Stomach smooth muscle (tissue), 2 donors: ENCODE data around the gene KCNJ2.
A peak's percentile ranks its signal among the peaks of the same experiment; 100 is the strongest.

Experiments used
- H3K27ac ChIP-seq: one replicate; pipeline ENCODE4 v1.7.0; 2013; ENCODE audit warnings: mild to moderate bottlenecking, low read length, inconsistent platforms
- H3K27me3 ChIP-seq, 2 donors: one replicate each; pipeline ENCODE4 v1.7.0; 2013; ENCODE audit warnings: low read length in 2 of 2; ENCODE audit not compliant: insufficient read depth in 2 of 2, control insufficient read depth in 1 of 2
- H3K36me3 ChIP-seq, 2 donors: one replicate each; pipeline ENCODE4 v1.7.0; 2013; ENCODE audit warnings: low read length in 2 of 2; ENCODE audit not compliant: control insufficient read depth in 2 of 2, insufficient read depth in 2 of 2
- H3K4me1 ChIP-seq: one replicate; pipeline ENCODE4 v1.7.0; 2013; ENCODE audit warnings: low read length; ENCODE audit not compliant: control insufficient read depth, insufficient read depth
- H3K4me3 ChIP-seq, 2 donors: one replicate each; pipeline ENCODE4 v1.7.0; 2013; ENCODE audit warnings: low read length in 2 of 2
- H3K9ac ChIP-seq, 2 donors: one replicate each; pipeline ENCODE4 v1.7.0; 2013; ENCODE audit warnings: low read length in 2 of 2, mild to moderate bottlenecking in 1 of 2
- H3K9me3 ChIP-seq, 2 donors: one replicate each; pipeline ENCODE4 v1.7.0; 2013; ENCODE audit warnings: low read length in 2 of 2; ENCODE audit not compliant: control insufficient read depth in 2 of 2
- donor health status: healthy.
- donor health status: Pancreatic carcinoma.

Gene KCNJ2

DNA sequence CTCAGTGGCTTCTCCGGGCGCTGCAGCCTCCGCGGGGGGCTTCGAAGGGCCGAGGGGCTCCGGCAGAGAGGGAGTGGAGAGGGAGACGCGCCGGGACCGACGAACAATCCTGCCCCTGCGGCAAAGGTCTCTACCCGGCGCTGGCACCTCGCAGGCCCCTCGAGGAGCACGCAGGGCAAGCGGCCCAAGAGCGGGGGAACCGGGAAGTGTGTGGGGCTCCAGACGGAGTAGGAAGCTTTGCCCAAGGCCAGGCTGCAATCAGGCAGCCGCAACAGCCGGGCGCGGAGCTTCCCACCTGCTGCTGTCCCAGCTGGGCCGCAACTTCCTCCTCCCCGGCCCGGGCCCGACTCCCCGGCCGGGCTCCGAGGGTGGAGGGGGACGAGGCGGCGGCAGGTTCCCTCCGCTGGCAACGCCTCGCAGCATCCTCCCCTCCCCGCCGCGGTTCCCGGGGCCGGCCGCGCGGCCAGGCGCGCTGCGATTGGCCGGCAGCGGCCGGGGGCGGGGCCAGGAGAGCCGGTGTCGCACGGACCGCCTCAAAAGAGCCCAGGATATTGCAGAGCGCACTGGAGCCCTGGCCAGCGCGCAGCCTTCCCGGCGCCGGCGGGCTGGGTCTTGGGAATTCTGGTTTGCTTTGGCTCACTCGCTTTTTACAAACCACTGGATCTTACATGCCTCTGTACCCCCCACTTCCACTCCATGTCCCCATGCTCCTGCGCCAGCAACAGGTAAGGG is at the start of gene KCNJ2:
Gene KCNJ2 (plus strand): TSS at position 556 of the 732 bp plus-strand sequence. CDS start 5,508 bp downstream, outside the sequence.
- H3K36me3 ChIP-seq: no peaks in the 10 kb centered on the region
- peak within 1 kb of the TSS; percentile 68 to 76 for H3K9ac ChIP-seq
- H3K4me1 ChIP-seq: peaks cover 10% of the 10 kb centered on the region
- H3K27me3 ChIP-seq: no peaks in the 10 kb centered on the region
- no peaks in the 10 kb centered on the region for H3K9me3 ChIP-seq
- H3K27ac ChIP-seq: peak within 1 kb of the TSS; percentile 63
- peak within 1 kb of the TSS; percentile 79 to 85 for H3K4me3 ChIP-seq

DNA sequence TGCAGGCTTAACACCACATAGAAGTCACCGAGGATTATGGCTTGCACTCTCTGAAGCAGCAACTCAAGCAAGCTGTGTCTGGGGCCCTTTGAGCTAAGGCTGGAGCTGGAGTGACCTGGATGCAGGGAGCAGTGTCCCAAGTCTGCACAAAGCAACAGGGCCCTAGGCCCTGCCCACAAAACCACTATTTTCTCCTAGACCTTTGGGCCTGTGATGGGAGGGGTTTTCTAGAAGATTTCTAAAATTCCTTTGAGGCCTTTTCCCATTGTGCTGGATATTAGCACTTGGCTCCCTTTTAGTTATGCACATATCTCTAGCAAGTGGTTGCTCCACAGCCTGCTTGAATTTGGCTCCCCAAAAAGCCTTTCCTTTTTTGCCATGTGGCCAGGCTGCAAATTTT is 49.8 kb upstream of the KCNJ2 start:
- Histone ChIP-seq H3K4me1 (peaks cover 3% of the 10 kb centered on the region), H3K27ac (no peak overlapping the region), H3K27me3 (no peaks in the 10 kb centered on the region), H3K4me3 (no peak overlapping the region), H3K9me3 (no peaks in the 10 kb centered on the region), H3K36me3 (no peaks in the 10 kb centered on the region), H3K9ac (no peak overlapping the region)

DNA sequence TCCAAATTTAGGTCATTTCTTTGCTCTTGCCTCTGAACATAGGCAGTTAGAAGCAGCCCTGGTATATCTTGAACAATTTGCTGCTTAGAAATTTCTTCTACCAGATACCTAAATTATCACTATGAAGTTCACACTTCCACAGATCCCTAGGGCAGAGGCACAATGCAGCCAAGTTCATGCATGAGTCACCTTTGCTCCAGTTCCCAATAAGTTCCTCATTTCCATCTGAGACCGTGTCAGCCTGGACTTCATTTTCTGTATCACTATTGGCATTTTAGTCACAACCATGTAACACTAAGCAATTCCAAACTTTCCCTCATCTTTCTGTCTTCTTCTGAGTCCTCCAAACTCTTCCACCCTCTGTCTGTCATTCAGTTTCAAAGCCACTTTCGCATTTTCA is 49.3 kb upstream of the KCNJ2 start:
- Histone ChIP-seq H3K9ac (no peak overlapping the region), H3K4me1 (no peaks in the 10 kb centered on the region), H3K27ac (no peak overlapping the region), H3K9me3 (no peaks in the 10 kb centered on the region), H3K36me3 (no peaks in the 10 kb centered on the region), H3K27me3 (no peaks in the 10 kb centered on the region), H3K4me3 (no peak overlapping the region)

DNA sequence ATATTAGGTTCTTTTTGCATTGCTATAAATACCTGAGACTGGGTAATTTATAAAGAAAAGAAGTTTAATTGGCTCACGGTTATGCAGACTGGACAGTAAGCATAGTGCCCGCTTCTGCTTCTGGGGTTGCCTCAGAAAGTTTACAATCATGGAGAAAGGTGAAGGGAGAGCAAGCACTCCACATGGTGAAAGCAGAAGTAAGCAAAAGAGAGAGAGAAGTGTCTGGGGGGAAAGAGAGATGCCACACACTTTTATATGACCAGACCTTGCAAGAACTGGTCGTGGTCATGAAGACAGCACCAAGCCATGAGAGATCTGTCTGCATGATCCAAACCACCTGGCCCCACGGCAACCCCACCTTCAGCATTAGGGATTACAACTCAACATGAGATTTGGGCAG is 48.9 kb upstream of the KCNJ2 start:
- Histone ChIP-seq H3K4me3 (no peak overlapping the region), H3K4me1 (no peaks in the 10 kb centered on the region), H3K27ac (no peak overlapping the region), H3K9me3 (no peaks in the 10 kb centered on the region), H3K9ac (no peak overlapping the region), H3K36me3 (no peaks in the 10 kb centered on the region), H3K27me3 (no peaks in the 10 kb centered on the region)

DNA sequence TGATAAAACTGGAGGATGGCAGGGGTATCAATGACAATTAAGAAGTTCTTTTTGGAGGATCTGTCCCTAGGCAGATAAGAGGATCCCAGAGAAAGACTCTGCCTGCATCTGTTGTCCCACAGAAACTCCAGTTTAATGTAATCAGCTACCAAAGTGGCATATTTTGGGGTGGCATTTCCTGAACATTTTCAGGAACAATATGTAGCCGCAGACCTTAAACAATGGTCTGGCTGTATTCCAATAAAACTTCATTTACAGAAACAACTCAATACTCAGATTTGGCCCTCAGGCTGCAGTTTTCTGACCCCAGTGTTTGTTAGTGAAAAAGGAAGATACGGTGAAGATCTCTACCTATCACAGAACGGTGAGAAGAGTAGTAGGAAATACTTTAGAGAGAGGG is 48.2 kb upstream of the KCNJ2 start:
- H3K4me1 ChIP-seq: no peaks in the 10 kb centered on the region
- H3K9me3 ChIP-seq: no peaks in the 10 kb centered on the region
- no peaks in the 10 kb centered on the region for H3K27me3 ChIP-seq
- H3K9ac ChIP-seq: no peak overlapping the region
- no peak overlapping the region for H3K4me3 ChIP-seq
- no peak overlapping the region for H3K27ac ChIP-seq
- no peaks in the 10 kb centered on the region for H3K36me3 ChIP-seq

DNA sequence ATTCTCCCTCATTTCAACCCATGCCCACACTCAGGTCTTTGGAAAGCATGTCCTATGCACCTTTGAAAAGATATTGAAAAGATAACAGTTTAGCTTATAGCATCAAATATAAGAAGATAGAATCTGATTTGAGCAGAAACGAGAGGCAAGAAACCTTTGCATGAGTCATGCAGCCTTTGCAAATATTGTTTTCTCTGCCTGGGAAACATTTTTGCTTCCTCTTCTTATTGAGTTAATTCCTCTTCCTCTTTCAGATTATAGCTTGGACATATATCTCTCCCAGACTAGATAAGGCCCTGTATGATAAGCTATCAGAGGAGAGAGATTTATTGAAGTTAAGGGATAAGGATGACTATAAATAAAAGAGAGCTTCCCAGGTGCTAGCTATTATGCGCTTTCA is 46.1 kb upstream of the KCNJ2 start:
- Histone ChIP-seq H3K9me3 (no peaks in the 10 kb centered on the region), H3K4me1 (no peaks in the 10 kb centered on the region), H3K27ac (no peak overlapping the region), H3K36me3 (no peaks in the 10 kb centered on the region), H3K4me3 (no peak overlapping the region), H3K9ac (no peak overlapping the region), H3K27me3 (no peaks in the 10 kb centered on the region)

DNA sequence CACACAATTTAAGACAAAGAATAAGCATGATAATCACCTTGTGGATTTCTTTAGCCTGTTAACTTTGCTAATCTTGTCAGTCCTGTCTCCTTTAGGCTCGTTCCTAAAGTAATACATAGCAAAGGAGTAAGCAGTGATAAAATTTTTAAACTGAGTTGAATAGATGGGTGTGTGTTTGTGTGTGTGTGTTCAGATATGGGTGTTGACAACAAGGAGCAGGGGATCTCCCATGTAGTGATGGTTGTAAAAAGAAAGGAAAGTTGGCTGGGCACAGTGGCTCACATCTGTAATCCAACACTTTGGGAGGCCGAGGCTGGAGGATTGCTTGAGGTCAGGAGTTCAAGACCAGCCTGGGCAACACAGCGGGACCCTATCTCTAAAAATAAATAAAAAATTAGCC is 44.6 kb upstream of the KCNJ2 start:
- Histone ChIP-seq H3K36me3 (no peaks in the 10 kb centered on the region), H3K27ac (no peak overlapping the region), H3K4me3 (no peak overlapping the region), H3K9ac (no peak overlapping the region), H3K27me3 (no peaks in the 10 kb centered on the region), H3K4me1 (no peaks in the 10 kb centered on the region), H3K9me3 (no peaks in the 10 kb centered on the region)

DNA sequence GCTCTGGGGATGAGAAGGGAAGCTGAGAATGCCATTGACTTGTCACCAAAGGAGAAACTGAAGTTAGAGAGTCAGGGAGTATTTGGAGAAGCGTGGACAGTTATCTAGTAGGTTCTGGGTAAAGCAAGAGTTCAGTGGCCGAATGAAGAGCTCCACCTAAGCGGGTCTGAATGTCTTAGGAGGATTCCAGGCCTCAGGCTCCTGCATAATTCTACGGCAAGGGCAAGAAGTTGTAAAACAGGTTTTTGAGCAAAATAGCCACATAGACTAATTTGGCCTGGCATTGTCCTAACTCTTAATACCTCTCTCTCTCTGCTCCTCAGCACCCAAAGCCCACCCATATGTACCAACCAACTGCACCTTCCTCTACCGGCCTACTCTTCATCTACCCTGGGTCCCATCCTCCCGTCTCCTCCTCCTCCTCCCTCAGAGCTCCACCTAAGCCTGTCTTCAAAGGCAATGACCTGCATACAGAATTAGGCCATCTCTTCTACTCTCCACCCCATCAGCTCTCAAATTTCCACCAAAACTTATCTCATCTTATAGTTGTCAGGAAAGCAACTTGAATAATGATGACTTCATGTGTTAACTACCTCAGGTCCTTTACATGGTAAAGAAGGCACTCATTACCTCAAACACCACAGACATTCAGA is 42.0 kb upstream of the KCNJ2 start:
- Histone ChIP-seq H3K27ac (no peak overlapping the region), H3K4me3 (no peak overlapping the region), H3K4me1 (no peaks in the 10 kb centered on the region), H3K9ac (no peak overlapping the region), H3K9me3 (no peaks in the 10 kb centered on the region), H3K27me3 (no peaks in the 10 kb centered on the region), H3K36me3 (no peaks in the 10 kb centered on the region)

DNA sequence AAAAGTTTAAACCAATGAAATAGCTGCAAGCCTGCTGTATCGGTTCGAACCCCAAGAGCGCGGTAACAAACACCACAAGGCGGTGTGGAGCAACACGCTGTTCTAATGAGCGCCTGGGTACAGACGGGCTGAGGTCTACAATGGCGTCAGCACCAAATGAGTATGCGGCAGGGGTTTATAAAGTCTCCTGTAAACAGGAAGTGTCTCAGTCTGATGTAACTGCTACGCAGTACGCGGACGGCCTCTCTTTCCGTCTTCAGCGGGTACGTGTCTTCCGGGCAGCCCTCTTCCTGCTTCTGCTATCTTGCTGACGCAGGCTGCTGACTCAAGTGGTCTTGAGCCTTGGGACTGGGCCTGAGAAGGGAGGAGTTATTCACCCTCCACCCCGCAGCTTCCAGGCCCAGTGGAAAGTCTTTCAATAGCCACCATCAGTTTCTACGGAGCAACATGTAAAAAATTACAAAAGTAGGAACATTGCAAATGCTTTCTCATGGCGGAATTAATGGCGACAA is 40.5 kb upstream of the KCNJ2 start:
- no peak overlapping the region for H3K9ac ChIP-seq
- H3K9me3 ChIP-seq: no peaks in the 10 kb centered on the region
- H3K27me3 ChIP-seq: no peaks in the 10 kb centered on the region
- H3K27ac ChIP-seq: no peak overlapping the region
- no peak overlapping the region for H3K4me3 ChIP-seq
- H3K36me3 ChIP-seq: no peaks in the 10 kb centered on the region
- H3K4me1 ChIP-seq: no peaks in the 10 kb centered on the region

DNA sequence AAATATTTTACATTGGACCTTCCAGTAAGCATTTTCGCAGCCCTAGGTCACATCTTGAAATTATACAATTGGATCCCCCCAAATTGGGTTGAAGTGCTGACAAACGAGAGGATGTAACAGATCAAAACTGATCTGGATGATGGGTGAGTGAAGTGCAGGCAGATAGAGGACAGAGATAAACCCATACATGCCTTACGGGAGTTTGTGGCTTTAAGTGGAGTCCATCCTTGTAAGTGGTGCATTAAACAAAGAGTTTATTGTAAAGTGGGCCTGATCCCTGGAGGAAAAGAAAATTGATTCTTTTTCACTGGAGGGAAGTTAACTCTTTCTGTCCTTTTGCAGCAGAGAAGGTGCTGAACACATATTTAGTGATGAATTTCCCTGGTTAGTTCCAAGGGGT is 39.0 kb upstream of the KCNJ2 start:
- no peak overlapping the region for H3K9ac ChIP-seq
- no peaks in the 10 kb centered on the region for H3K9me3 ChIP-seq
- no peaks in the 10 kb centered on the region for H3K36me3 ChIP-seq
- H3K27me3 ChIP-seq: no peaks in the 10 kb centered on the region
- no peak overlapping the region for H3K27ac ChIP-seq
- H3K4me1 ChIP-seq: no peaks in the 10 kb centered on the region
- H3K4me3 ChIP-seq: no peak overlapping the region

DNA sequence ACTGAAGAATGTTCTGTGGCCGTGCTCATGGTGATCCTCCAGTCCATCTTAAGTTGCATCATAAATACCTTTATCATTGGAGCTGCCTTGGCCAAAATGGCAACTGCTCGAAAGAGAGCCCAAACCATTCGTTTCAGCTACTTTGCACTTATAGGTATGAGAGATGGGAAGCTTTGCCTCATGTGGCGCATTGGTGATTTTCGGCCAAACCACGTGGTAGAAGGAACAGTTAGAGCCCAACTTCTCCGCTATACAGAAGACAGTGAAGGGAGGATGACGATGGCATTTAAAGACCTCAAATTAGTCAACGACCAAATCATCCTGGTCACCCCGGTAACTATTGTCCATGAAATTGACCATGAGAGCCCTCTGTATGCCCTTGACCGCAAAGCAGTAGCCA is 36.8 kb upstream of the KCNJ2 start:
- no peaks in the 10 kb centered on the region for H3K36me3 ChIP-seq
- no peaks in the 10 kb centered on the region for H3K9me3 ChIP-seq
- no peak overlapping the region for H3K9ac ChIP-seq
- H3K4me3 ChIP-seq: no peak overlapping the region
- no peak overlapping the region for H3K27ac ChIP-seq
- H3K27me3 ChIP-seq: no peaks in the 10 kb centered on the region
- H3K4me1 ChIP-seq: peaks cover 7% of the 10 kb centered on the region
